Stimulated activated CD4-positive, alpha-beta T cell treated with anti-CD3 and anti-CD28 coated beads, Interleukin-2, amount 100 ng/mL, for 24 hours (primary cell): ENCODE data around the gene AHDC1.
A peak's percentile ranks its signal among the peaks of the same experiment; 100 is the strongest.
"Not testable (repeated sequence)": the region's sequence is repeated elsewhere in the genome, so short reads cannot be mapped to it uniquely, and the experiment has no call there.

Source experiments
- DNase-seq, 2 donors: peaks; one replicate each; pipeline ENCODE4 v3.0.0-alpha.2; 2020

AHDC1 gene

GRCh38 chr1:27633640-27634176, 29.8 kb upstream of the AHDC1 start:
- DNase-seq: no peak

- no peak for DNase-seq
Measured at GRCh38 chr1:27633298-27633610, 29.3 kb upstream of the AHDC1 start.

- DNase-seq: peak; percentile 55 to 64
Measured at GRCh38 chr1:27632387-27633297, 28.7 kb upstream of the AHDC1 start.

- DNase-seq: no peak
Measured at GRCh38 chr1:27630859-27631491, 27.0 kb upstream of the AHDC1 start.

- no peak for DNase-seq
Measured at GRCh38 chr1:27628712-27629111, 24.8 kb upstream of the AHDC1 start.

GRCh38 chr1:27627733-27628132, 23.8 kb upstream of the AHDC1 start:
- not testable (repeated sequence) for DNase-seq

GRCh38 chr1:27627061-27627460, 23.1 kb upstream of the AHDC1 start:
- DNase-seq: no peak

- DNase-seq: no peak
Measured at GRCh38 chr1:27626031-27626935, 22.3 kb upstream of the AHDC1 start.

GRCh38 chr1:27624467-27625178, 20.7 kb upstream of the AHDC1 start:
- DNase-seq: no peak

- DNase-seq: no peak
Measured at GRCh38 chr1:27623327-27624212, 19.6 kb upstream of the AHDC1 start.

- no peak for DNase-seq
Measured at GRCh38 chr1:27622828-27623227, 18.9 kb upstream of the AHDC1 start.

- no peak for DNase-seq
Measured at GRCh38 chr1:27621051-27621920, 17.3 kb upstream of the AHDC1 start.

- not testable (repeated sequence) for DNase-seq
Measured at GRCh38 chr1:27619782-27620438, 16.0 kb upstream of the AHDC1 start.

- DNase-seq: no peak
Measured at GRCh38 chr1:27618341-27619082, 14.6 kb upstream of the AHDC1 start.

- no peak for DNase-seq
Measured at GRCh38 chr1:27617420-27617819, 13.5 kb upstream of the AHDC1 start.

GRCh38 chr1:27616441-27616840, 12.5 kb upstream of the AHDC1 start:
- no peak for DNase-seq

- DNase-seq: no peak
Measured at GRCh38 chr1:27615346-27616192, 11.6 kb upstream of the AHDC1 start.
